Naive thymus-derived CD4-positive, alpha-beta T cell (primary cell): ENCODE measurements around the gene SHANK3. TPM values are rescaled to one million over a fixed set of nuclear protein-coding genes. Genes with fewer than 3 reads are reported as not detected.

Experiments
- ATAC-seq: fragments of 150-1000 bp; cut with Tn5 transposase; 2 replicates; pipeline ENCODE4 v1.10.0; 2021; ENCODE audit warnings: mild to moderate bottlenecking, moderate library complexity
- CTCF ChIA-PET: fragments of 350-600 bp; sonication (Branson Sonifier 250); formaldehyde crosslinking; loops from one replicate; lab custom pipeline; 2021; ENCODE audit warnings: antibody characterized with exemption; lab: Charles Lee
- POLR2A ChIA-PET: fragments of 350-600 bp; sonication (Branson Sonifier 250); formaldehyde crosslinking; loops from one replicate; lab custom pipeline; 2021; ENCODE audit warnings: antibody characterized with exemption, inconsistent platforms; lab: Charles Lee
- DNase-seq, 9 donors: peaks; one replicate each; pipeline versions ENCODE4 v3.0.0 to v3.0.0-alpha.2; 2020 to 2022; ENCODE audit warnings: mixed read lengths in 1 of 9
- H3K27ac ChIP-seq: one replicate; pipeline ENCODE4 v1.7.0; 2013; ENCODE audit warnings: mild to moderate bottlenecking, low read depth, low read length, moderate library complexity
- H3K27me3 ChIP-seq, 2 donors: one replicate each; pipeline ENCODE4 v1.7.0; 2013; ENCODE audit warnings: low read length in 2 of 2, mild to moderate bottlenecking in 2 of 2, moderate library complexity in 2 of 2; ENCODE audit not compliant: control insufficient read depth in 2 of 2, insufficient read depth in 2 of 2
- H3K36me3 ChIP-seq, 3 experiments: 1 replicate in 2 of 3; 2 replicates in 1 of 3; pipeline ENCODE4 v1.7.0; 2013; ENCODE audit warnings: low read length in 3 of 3, mild to moderate bottlenecking in 3 of 3, moderate library complexity in 1 of 3; ENCODE audit not compliant: insufficient read depth in 3 of 3, control insufficient read depth in 2 of 3
- H3K4me1 ChIP-seq, 2 donors: one replicate each; pipeline ENCODE4 v1.7.0; 2013; ENCODE audit warnings: low read length in 2 of 2, mild to moderate bottlenecking in 2 of 2, moderate library complexity in 1 of 2; ENCODE audit not compliant: control insufficient read depth in 2 of 2, insufficient read depth in 2 of 2
- H3K4me3 ChIP-seq: 2 replicates; pipeline ENCODE4 v1.7.0; 2013; ENCODE audit warnings: mild to moderate bottlenecking, low read length
- H3K9me3 ChIP-seq, 3 experiments: 1 replicate in 2 of 3; 2 replicates in 1 of 3; pipeline ENCODE4 v1.7.0; 2013; ENCODE audit warnings: low read length in 3 of 3; ENCODE audit not compliant: control insufficient read depth in 2 of 3
- H3K27ac Mint-ChIP-seq, 9 donors: one replicate each; pipeline ENCODE4 v1.8.0; 2020 to 2022; ENCODE audit warnings: mixed read lengths in 9 of 9, mild to moderate bottlenecking in 8 of 9, moderate library complexity in 5 of 9, inconsistent platforms in 2 of 9
- H3K27me3 Mint-ChIP-seq, 5 donors: one replicate each; pipeline ENCODE4 v1.8.0; 2021 to 2022; ENCODE audit warnings: mixed read lengths in 5 of 5, mild to moderate bottlenecking in 1 of 5
- H3K36me3 Mint-ChIP-seq, 5 donors: one replicate each; pipeline ENCODE4 v1.8.0; 2020 to 2022; ENCODE audit warnings: mixed read lengths in 5 of 5, mild to moderate bottlenecking in 3 of 5, inconsistent platforms in 1 of 5
- H3K4me1 Mint-ChIP-seq, 7 donors: one replicate each; pipeline ENCODE4 v1.8.0; 2020 to 2022; ENCODE audit warnings: mixed read lengths in 7 of 7, mild to moderate bottlenecking in 3 of 7, inconsistent platforms in 1 of 7
- H3K4me3 Mint-ChIP-seq, 10 donors: one replicate each; pipeline ENCODE4 v1.8.0; 2020 to 2022; ENCODE audit warnings: mild to moderate bottlenecking in 10 of 10, mixed read lengths in 10 of 10, moderate library complexity in 6 of 10, inconsistent platforms in 2 of 10
- H3K9me3 Mint-ChIP-seq, 11 donors: one replicate each; pipeline ENCODE4 v1.8.0; 2020 to 2022; ENCODE audit warnings: mixed read lengths in 11 of 11, mild to moderate bottlenecking in 4 of 11, inconsistent platforms in 1 of 11, moderate library complexity in 1 of 11
- intact Hi-C, 2 donors: fragments of 100-400 bp; cut with micrococcal nuclease; formaldehyde crosslinking; loops; one replicate each; pipeline ENCODE4 v1.15.1; 2023
- polyA plus RNA-seq, 2 donors: library from polyadenylated mRNA; unstranded; fragments of 300-500 nt; fragmentation: Illumina TruSeq; gene quantifications; one replicate each; pipeline ENCODE4 v1.2.3, GENCODE V29; 2021
- total RNA-seq, 6 experiments: library from RNA in 5 of 6; stranded (reverse) in 5 of 6; gene quantifications; 1 replicate in 5 of 6; 2 replicates in 1 of 6; pipeline ENCODE4 v1.2.3 and lab custom pipeline; 2021 to 2026

Gene SHANK3
- total and polyA plus RNA-seq, 7 experiments from 2014 or later, result 0.07 to 0.73 (median 0.16) TPM; not detected in 4

GRCh38 chr22:50676661-50677492 is 4.3 kb downstream of the SHANK3 start:
- peaks cover 4 to 18% (median 13%) of the 10 kb centered on the region in 7 donors for H3K4me1 Mint-ChIP-seq
- ChIA-PET CTCF (no interaction called here), POLR2A (interaction anchor here (0.8 kb wide), 1 partner anchor 138 kb away, joined by 4 read pairs; no protein-coding TSS in a partner anchor)
- no peaks in the 10 kb centered on the region for H3K36me3 ChIP-seq
- H3K4me3 ChIP-seq, result no peak overlapping the region
- no peak overlapping the region for H3K27ac Mint-ChIP-seq
- H3K27me3 ChIP-seq, result peaks cover 0 to 3% of the 10 kb centered on the region in 2 donors
- H3K4me3 Mint-ChIP-seq, result peak overlapping the region in 2 of 10 donors; percentile 34 to 80
- no peaks in the 10 kb centered on the region for H3K36me3 Mint-ChIP-seq
- peaks cover 8 to 17% of the 10 kb centered on the region in 2 donors for H3K4me1 ChIP-seq
- no peak for DNase-seq
- no peaks in the 10 kb centered on the region for H3K9me3 ChIP-seq
- no peak for ATAC-seq
- no peak overlapping the region for H3K27ac ChIP-seq
- intact Hi-C loops, result no loop called here
- H3K9me3 Mint-ChIP-seq, result peaks cover 0 to 8% (median 0%) of the 10 kb centered on the region in 11 donors
- peaks cover 11 to 32% (median 22%) of the 10 kb centered on the region in 5 donors for H3K27me3 Mint-ChIP-seq

GRCh38 chr22:50677493-50678217 is 5.0 kb downstream of the SHANK3 start:
- Histone ChIP-seq H3K4me1 (peaks cover 8 to 15% of the 10 kb centered on the region in 2 donors), H3K4me3 (no peak overlapping the region), H3K9me3 (no peaks in the 10 kb centered on the region), H3K36me3 (no peaks in the 10 kb centered on the region), H3K27me3 (peaks cover 0 to 2% of the 10 kb centered on the region in 2 donors), H3K27ac (no peak overlapping the region)
- intact Hi-C loops, result no loop called here
- peaks cover 0 to 9% (median 0%) of the 10 kb centered on the region in 11 donors for H3K9me3 Mint-ChIP-seq
- DNase-seq (no peak), ATAC-seq (no peak)
- H3K36me3 Mint-ChIP-seq, result no peaks in the 10 kb centered on the region
- POLR2A ChIA-PET, result interaction anchor here (0.7 kb wide), 1 partner anchor 96 kb away, joined by 3 read pairs; no protein-coding TSS in a partner anchor
- no peak overlapping the region for H3K27ac Mint-ChIP-seq
- H3K4me3 Mint-ChIP-seq, result peak overlapping the region in 1 of 10 donors; percentile 48
- peaks cover 4 to 17% (median 12%) of the 10 kb centered on the region in 7 donors for H3K4me1 Mint-ChIP-seq
- H3K27me3 Mint-ChIP-seq, result peaks cover 11 to 25% (median 21%) of the 10 kb centered on the region in 5 donors
- CTCF ChIA-PET, result no interaction called here

DNA sequence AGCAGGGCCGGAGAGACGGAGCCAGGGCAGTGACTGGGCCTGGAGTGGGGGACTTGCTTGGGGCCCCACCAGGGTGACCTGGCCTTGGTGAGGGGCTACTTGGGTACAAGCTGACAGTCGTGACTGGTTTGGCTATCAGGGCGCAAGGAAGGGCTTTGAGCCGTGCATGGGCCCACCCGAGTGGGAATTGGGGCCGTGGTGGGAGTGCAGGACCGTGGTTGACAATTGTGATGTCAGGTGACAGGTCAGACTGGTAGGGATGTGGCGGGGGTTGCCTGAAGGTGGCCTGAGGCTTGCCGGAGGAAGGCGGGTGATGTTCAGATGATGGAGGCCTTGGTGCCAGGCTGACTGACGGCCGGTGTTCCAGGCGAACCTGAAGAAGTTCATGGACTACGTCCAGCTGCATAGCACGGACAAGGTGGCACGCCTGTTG is 5.6 kb downstream of the SHANK3 start:
- Histone ChIP-seq H3K9me3 (no peaks in the 10 kb centered on the region), H3K27me3 (no peaks in the 10 kb centered on the region), H3K36me3 (no peaks in the 10 kb centered on the region), H3K4me1 (peaks cover 5 to 9% of the 10 kb centered on the region in 2 donors), H3K27ac (no peak overlapping the region), H3K4me3 (no peak overlapping the region)
- H3K4me1 Mint-ChIP-seq, result peaks cover 0 to 11% (median 6%) of the 10 kb centered on the region in 7 donors
- H3K36me3 Mint-ChIP-seq, result no peaks in the 10 kb centered on the region
- DNase-seq, result no peak
- peaks cover 10 to 19% (median 15%) of the 10 kb centered on the region in 5 donors for H3K27me3 Mint-ChIP-seq
- ATAC-seq, result no peak
- H3K27ac Mint-ChIP-seq, result no peak overlapping the region
- intact Hi-C loops, result no loop called here
- H3K4me3 Mint-ChIP-seq, result no peak overlapping the region
- H3K9me3 Mint-ChIP-seq, result peaks cover 0 to 13% (median 0%) of the 10 kb centered on the region in 11 donors
- ChIA-PET CTCF (no interaction called here), POLR2A (interaction anchor here (0.7 kb wide), 1 partner anchor 97 kb away, joined by 3 read pairs; no protein-coding TSS in a partner anchor)

- Histone ChIP-seq H3K4me3 (no peak overlapping the region), H3K36me3 (no peaks in the 10 kb centered on the region), H3K27ac (no peak overlapping the region), H3K4me1 (peaks cover 0 to 5% of the 10 kb centered on the region in 2 donors), H3K9me3 (no peaks in the 10 kb centered on the region), H3K27me3 (no peaks in the 10 kb centered on the region)
- peaks cover 0 to 11% (median 6%) of the 10 kb centered on the region in 7 donors for H3K4me1 Mint-ChIP-seq
- H3K27me3 Mint-ChIP-seq, result peaks cover 10 to 16% (median 13%) of the 10 kb centered on the region in 5 donors
- no peaks in the 10 kb centered on the region for H3K36me3 Mint-ChIP-seq
- ATAC-seq, result no peak
- peaks cover 0 to 15% (median 0%) of the 10 kb centered on the region in 11 donors for H3K9me3 Mint-ChIP-seq
- no peak for DNase-seq
- intact Hi-C loops, result no loop called here
- POLR2A ChIA-PET, result no interaction called here
- H3K4me3 Mint-ChIP-seq, result peak overlapping the region in 1 of 10 donors; percentile 41
- H3K27ac Mint-ChIP-seq, result no peak overlapping the region
- CTCF ChIA-PET, result no interaction called here
Observed at GRCh38 chr22:50678651-50679521, 6.3 kb downstream of the SHANK3 start.

- DNase-seq (no peak), ATAC-seq (no peak)
- Mint-ChIP-seq H3K27ac (peak overlapping the region in 1 of 9 donors; percentile 39), H3K4me3 (no peak overlapping the region), H3K36me3 (no peaks in the 10 kb centered on the region), H3K9me3 (peaks cover 0 to 15% (median 0%) of the 10 kb centered on the region in 11 donors), H3K27me3 (peaks cover 0 to 6% (median 0%) of the 10 kb centered on the region in 5 donors), H3K4me1 (peaks cover 0 to 3% (median 0%) of the 10 kb centered on the region in 7 donors)
- H3K4me3 ChIP-seq, result no peak overlapping the region
- ChIA-PET POLR2A (no interaction called here), CTCF (no interaction called here)
- no peaks in the 10 kb centered on the region for H3K9me3 ChIP-seq
- no peaks in the 10 kb centered on the region for H3K27me3 ChIP-seq
- no peak overlapping the region for H3K27ac ChIP-seq
- H3K4me1 ChIP-seq, result no peaks in the 10 kb centered on the region
- intact Hi-C loops, result no loop called here
- no peaks in the 10 kb centered on the region for H3K36me3 ChIP-seq
Observed at GRCh38 chr22:50683086-50683993, 10.7 kb downstream of the SHANK3 start.
